Medulla oblongata (tissue), 1 donor: ENCODE data around the gene RUBCNL.
"Not testable (repeated sequence)": the region's sequence is repeated elsewhere in the genome, so short reads cannot be mapped to it uniquely, and the experiment has no call there.

Source experiments
- DNase-seq: peaks from one replicate; pipeline ENCODE4 v3.0.0-alpha.2; 2015; ENCODE audit errors: extremely low spot score

RUBCNL gene, protein sequence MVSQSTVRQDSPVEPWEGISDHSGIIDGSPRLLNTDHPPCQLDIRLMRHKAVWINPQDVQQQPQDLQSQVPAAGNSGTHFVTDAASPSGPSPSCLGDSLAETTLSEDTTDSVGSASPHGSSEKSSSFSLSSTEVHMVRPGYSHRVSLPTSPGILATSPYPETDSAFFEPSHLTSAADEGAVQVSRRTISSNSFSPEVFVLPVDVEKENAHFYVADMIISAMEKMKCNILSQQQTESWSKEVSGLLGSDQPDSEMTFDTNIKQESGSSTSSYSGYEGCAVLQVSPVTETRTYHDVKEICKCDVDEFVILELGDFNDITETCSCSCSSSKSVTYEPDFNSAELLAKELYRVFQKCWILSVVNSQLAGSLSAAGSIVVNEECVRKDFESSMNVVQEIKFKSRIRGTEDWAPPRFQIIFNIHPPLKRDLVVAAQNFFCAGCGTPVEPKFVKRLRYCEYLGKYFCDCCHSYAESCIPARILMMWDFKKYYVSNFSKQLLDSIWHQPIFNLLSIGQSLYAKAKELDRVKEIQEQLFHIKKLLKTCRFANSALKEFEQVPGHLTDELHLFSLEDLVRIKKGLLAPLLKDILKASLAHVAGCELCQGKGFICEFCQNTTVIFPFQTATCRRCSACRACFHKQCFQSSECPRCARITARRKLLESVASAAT

DNA sequence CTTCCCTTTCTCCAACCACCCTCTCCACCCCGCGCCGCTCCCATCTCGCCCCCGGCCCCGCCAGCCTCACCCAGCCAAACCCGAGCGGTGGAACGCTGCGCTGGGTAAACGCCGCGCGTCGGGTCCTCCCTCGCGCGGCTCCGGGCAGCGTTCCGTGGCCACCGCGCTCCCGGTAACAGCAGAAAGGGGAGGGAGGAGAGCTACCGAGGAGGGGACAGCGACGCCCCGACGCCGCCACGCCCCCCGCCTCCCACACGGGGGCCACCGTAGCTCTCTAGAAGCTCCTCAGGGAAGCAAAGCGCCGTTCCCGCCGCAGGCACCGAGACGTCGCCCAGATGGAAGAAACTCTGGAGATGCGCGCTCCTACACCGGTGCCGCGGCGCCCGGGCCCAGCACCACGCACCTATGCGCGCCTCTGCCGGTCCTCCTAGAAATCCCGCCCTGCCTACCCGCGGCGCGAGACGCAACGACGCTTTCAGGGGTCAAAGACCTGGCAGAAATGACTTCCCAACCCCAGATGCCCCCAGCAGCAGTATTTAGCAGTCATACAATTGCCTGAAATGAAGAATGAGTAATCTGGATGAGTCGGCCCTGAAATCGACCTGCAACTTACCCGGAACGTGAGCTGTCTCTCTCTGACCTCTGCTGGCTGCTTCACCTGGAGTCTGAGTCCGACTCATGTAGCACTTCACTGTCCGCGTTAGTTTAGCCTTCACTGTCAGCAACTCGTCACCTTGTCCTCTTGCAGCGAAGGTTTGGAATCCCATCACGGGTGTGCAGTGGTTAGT, at the start of gene RUBCNL:
Gene RUBCNL, minus strand, starts transcription at position 189 of the 788 bp plus-strand sequence. CDS start 14,777 bp downstream, outside the sequence.
- peak; percentile 53 for DNase-seq

DNA sequence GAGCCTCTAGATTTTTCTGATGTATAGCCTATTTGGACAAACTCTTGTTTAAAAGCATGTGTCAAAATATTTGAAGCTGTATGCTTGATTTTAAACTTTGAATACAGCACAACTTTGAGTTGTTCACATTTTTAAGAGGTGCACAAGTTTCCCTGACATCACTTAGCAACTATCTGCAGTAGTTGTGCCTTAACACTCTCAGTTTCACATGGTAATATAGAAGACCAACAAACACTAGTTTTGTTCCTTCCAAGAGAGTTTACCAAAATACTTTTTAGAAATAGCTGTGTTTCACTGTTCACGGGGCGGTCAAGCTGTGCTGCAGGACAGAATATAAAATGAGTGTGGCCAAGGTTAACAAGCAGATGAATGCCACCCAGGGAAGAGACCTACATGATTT, 42.5 kb upstream of the RUBCNL start:
- not testable (repeated sequence) for DNase-seq

DNA sequence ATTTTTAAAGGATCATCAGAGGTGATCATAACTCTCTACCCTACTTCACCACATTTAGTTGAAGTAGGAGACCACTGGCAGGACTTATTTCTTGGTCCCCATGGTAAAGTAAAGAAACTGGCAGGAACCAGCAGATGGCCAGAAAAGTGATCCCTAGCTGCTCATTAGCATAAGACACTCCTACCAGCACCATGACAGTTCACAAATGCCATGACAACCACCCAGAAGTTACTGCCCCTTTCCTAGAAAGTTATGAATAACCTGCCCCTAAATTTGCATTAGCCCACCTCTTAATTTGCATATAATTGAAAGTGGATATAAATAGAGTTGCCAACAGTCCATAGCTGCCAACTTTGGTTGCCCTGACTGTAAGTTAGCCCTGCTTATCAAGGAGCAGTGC, 18.4 kb upstream of the RUBCNL start:
- DNase-seq: no peak

DNA sequence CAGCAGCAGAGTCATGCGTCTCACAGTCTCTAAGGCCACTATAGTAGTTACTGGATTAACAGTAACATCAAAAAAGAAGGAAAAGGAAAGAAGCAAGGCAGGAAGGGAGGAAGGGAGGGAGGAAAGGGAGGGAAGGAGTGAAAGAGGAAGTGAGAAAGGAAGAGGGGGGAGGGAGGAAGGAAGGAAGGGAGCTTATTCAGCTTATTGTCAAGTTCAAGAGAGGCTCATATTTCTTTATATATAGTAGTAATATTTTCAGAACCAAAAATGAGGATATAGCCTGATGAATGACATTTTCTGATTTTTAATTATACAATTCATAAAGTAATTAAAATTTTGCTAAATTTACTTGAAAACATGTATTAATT, 17.7 kb upstream of the RUBCNL start:
- no peak for DNase-seq

DNA sequence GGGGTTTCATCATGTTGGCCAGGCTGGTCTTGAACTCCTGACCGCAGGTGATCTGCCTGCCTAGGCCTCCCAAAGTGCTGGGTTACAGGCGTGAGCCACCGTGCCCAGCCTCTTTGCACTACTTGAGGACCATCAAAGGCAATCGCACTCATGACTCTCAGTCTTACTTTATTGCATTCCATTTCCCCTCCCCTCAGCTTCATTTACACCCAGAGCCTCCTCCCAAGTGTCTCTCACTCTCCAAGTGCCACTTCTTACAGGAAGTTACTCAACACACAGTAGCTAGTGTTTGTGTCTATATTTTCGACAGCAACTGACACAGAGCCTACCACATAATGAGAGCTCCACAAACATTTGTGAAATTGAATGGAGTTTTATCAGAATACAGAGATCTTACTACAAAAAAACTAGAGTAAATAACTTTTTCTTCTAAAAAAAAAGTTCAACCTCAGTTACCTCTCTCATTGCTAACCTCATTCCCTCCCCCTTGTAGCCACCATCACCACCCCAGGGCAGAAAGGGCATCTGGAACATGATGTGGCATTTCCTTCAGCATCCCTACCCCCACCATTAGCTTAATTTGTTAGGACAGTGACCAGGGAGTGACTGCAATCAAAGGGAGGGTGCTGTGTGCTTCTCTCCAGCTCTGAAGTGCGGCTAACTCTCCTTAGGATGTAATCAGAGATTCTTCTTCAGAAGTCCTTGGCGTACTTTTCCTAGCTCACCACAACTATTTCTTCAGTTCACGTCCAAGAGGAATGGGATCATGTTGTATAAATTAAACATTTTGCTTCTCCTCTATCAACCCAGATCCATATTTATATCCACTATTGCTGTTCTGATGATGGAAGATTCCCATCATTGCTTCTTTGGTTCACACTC, 17.0 kb upstream of the RUBCNL start:
- DNase-seq: peak; percentile 71

DNA sequence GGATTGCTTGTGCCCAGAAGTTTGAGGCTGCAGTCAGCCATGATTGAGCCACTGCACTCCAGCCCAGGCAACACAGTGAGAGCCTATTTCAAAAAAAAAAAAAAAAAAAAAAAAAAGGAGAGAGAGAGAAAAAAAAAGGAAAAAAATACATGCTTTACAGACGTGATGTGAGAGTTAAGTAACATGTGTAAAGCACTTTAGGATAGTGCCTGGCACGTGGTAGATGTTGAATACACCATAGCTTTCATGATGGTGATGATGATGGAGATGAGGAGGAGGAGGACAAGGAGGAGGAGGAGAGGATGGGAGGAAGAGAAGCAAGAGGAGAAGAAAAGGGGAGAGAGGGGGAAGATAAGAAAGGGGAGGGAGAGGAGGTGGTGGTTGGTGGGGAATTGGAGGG, 15.1 kb upstream of the RUBCNL start:
- no peak for DNase-seq

DNA sequence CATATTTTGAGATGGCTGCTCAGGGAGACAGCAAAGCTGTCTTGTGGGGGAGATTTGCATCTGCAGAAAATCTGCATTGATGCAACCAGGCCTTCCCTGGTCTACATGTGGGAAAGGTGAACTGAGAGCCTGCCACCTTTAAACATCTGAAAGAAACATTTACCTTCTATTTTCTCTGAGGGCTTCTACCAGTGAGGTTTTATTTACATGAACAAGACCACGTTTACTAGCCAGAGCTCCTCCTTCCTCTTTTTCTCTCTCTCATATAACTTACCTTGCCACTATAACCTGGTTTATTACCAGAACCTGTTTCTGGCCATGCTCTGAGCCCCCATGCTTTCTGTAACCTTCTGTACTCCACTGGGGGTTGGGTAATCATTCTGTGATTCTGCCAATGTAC, 14.4 kb upstream of the RUBCNL start:
- no peak for DNase-seq

DNA sequence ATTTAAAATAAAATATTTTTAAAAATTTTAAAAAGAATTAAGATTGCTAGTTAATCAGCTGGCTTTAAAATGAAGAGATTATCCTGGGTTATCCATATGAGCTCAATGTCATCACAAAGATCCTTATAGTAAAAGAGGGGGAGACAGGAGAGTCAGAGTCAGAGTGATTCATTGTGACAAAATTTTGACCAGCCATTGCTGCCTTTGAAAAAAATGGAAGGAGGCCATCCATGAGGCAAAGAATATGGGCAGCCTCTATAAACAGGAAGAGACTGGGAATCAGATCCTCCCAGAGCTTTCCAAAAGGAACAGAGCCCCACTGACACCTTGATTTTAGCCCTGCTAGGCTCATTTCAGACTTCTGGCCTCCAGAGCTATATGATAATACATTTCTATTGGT, 9.3 kb upstream of the RUBCNL start:
- no peak for DNase-seq

DNA sequence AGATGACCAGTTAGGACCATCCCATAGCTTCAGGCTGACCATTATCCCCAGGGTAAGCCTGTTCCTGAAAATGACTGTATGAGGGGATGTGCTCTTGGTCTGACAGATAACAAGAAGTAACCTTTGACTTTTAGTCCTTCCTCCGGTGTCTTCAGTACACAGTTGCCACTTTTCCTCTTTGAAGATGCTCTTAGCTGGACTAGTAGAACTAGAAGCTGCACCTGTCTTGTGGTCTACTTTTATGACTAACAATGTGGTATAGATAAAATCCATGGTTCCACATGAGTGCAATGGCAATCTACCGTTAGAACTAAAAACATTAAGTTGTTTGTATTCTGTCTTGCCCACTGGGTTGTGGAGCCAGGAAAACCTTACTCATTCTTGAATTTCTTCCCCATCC, 5.9 kb upstream of the RUBCNL start:
- DNase-seq: no peak

DNA sequence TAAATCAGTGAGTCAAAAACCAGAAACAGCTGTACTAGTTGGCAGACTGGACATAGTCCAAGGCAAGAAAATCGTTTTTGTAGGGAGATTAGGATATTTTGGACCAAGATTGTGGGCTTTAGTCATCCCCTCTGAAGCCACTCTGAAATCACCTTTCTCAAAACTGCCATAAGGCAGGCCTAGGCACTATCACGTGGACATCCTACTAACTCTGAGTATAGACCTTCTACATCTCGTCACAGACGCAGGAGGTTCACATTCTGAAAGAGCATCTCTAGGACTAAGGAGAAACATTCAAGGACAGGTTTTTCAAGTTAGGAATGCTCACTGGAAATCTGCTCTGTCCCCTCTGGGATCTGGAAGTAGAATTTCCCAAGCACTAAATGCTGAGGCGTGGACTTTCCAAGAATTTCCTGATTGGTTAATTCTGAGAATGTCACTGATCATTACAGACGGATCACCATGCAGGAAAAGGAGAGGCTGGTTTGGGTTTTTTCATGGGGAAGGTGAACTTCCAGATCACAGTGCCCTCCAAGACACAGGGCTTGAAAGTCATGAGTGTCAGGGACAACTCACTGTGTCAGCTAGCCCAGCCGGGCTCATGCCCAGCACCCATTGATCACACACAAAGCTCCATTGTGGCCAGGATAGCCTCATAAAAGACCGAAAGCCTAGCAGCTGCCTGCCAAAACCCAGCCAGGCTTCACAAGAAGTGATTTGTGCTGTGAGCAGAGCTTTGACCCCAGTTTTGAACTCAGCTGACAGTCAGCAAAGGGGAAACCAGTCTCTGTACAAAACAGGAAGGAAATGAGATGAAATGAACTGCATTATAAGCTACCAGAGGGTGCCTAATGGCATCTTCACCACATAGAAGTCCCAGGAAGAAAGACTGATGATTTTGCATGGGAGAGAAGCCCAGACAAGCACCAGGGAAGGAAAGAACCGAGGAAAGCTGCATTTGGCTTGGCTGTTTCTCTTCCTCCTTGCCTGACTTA, 2.7 kb upstream of the RUBCNL start:
- peak; percentile 98 for DNase-seq

DNA sequence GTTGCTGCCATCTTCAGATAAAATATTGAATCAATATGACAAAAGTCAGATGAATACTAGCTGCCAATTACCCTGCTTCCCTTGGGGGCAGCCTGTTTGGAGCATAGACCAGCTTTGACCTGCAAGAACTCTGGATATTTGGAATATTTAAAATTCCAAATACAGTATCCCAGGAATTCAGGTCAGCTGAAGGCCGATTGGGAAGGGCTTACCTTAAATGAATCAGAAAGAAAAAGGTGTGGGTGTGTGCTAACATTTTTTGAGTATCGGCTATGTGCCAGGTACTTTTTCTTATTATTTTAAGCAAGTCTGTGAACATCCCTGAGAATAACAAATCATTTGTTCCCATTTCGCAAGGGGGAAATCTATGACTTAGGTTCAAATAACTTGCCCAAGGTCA, 1.8 kb upstream of the RUBCNL start:
- DNase-seq: no peak

DNA sequence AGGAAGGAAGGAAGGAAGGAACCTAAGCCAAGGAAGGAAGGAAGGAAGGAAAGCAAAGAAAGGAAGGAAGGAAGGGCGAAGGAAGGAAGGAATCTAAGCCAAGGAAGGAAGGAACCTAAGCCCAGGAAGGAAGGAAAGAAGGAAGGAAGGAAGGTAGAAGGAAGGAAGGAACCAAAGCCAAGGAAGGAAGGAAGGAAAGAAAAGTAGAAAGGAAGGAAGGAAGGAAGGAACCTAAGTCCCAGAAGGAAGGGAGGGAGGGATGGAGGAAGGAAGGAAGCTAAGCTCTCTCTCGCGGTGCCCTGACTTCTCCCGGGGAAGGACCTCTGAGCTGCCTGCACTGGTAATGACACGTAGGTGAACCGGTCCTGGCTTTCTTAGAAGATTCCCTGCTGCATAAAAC, 1.3 kb upstream of the RUBCNL start:
- DNase-seq: no peak

DNA sequence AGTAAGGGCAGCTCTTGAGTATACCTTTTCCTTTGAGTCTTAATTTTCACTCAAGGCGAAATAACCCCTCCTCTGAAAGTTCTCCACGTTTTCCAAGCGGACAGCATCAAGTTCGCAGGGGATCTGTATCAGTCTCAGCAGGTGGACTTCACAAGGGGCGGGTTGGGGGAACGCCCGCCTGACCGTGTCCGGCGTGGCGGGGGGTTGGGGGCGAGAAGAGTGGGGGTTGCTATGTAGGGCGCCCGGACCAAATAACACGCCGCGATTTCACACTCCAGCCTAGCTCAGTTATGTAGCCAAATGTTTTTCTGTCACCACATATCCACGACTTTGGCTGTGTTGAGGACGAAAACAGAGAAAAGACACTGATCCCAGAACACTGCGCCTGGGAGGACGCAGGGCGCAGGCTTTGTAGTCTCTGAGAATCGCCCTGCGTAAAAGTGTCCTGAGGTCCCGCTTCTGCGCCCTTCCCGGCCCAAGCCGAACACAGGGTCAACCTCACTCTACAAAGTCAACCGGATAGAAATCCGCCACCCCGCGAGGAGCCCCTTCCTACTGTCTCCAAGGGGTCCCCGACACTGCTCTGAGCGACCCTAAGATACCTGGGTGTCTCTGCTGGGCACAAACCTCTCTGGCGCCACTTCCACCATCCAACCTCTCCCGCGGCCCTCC, 524 bp downstream of the RUBCNL start:
- no peak for DNase-seq

DNA sequence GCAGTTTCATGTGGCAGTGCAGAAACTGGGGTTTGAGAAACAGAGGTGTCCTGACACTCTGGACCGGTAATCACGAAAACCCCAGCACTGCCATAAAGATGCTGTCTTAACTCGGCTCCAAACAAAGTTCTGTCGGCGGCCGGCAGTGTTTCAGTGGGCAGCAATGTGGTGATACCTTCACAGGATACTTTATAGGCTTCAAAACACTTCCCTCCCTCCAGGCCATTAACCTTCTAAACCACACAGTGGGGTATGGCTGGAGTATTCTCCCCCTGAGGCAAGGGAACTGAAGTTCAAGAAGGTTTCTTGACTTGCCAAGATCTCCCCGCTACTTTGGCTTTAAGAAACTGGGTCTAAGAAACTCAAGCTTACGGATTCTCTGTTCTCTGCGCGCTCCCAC, 1.1 kb downstream of the RUBCNL start:
- no peak for DNase-seq

DNA sequence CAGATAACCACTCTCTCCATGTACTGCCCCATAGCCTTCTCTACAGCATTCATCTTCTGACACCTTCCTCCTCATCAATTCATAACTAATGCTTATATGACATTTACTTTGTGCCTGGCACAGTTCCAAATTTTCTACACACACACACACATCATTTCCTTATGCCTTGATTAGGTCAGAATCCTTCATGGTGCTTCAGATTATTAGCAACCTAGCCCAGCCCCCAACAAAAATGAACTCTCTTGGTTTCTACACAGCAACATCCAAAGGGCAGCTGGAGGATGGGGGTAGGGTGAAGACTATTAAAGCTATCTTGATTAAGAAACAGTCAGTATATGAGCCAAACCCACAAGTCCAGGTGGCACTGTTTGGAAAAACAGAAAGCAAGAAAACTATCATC, 3.7 kb downstream of the RUBCNL start:
- DNase-seq: no peak

DNA sequence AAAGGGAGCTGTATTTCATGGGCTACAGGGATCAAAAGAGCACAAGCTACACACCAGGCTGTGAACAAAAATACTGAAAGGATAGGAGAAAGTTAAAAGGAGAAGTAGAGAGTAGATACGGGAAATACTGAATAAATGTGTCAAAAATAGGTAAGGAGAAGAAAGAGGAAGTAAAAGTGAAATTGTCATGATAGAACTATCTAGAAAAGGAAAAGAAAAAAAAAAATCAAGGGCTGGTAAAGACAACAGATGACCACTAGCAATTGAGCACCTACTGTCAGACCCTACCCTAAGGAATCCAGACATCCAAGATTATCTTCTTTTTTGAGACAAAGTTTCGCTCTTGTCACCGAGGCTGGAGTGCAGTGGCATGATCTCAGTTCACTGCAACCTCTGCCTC, 4.8 kb downstream of the RUBCNL start:
- peak; percentile 58 for DNase-seq

DNA sequence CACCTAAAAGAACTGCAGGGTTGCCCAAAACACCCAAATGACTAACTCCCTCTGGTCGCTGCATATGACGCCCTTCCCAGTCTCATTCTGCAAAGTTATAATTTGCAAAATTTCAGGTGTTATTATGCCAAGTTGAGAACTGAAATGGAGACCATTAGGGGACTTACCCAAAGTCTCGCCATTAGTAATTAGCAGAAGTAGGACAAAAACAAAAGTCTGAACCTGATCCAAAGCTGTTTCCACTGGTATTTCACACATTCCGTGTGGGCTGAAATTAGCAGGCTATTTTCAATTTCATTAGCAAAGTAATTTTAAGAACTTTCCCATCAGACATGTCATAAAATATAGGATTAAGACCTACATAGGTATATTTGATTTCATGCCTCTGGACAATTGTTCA, 6.8 kb downstream of the RUBCNL start:
- DNase-seq: no peak

DNA sequence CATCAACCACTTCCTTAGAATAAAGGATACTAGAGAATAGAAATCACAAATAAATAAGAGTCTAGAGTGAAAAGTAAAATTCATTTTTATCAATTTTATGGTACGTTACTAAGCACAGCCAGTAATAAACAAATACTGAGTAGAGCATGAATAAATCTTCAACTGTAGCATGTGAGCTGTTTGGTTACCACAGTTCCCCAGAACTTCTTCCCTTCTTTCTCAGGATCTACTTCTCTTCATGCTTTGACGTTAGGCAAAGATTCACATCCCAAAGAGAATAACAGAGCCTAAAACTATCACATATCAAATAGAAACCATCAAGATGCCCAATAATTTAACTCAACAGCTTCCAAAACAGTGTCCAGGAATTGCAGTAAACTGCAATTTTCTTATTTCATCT, 7.4 kb downstream of the RUBCNL start:
- DNase-seq: peak; percentile 47

DNA sequence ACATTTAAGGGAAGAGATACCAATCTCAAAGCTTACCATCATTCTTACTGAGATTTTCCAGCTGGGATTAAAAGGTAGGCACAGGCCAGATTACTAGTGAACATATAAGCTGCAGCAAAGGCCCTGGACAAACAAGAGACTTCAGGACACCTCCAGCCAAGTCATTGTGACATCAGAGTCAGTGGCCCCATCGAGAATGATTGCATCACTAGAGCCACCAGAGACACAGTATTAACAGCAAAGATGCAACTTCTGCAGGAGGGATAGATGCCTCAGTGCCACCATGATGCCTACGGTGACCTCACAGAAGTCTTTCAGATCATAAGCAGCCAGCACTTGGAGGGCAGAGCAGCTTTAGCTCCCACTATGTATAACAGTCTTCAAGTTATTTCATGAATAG, 8.6 kb downstream of the RUBCNL start:
- no peak for DNase-seq

DNA sequence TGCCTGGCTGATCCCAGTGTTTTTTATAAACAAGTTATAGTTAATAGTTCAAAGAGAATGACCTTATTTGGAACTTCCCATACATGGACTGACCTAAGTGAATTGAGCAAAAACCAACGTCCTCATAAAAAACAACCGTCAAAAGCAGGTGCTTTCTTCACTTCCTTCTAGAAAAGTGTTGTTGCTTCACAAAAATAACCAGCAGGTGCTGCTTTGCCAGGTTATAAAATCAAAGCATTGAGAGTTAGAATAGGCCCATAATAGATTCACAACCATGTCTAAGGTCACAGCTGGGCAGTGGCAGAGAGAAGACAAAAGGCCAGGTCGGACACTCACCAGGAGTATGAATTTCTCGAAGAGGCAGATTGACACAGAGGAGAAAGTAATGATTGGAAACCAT, 9.5 kb downstream of the RUBCNL start:
- DNase-seq: no peak
